HepG2 (cell line): Measurements from ENCODE around the gene PIP4K2B. TPM values are rescaled to one million over a fixed set of nuclear protein-coding genes. Genes with fewer than 3 reads are reported as not detected.
A peak's percentile ranks its signal among the peaks of the same experiment; 100 is the strongest.

Experiments
- ESRRA ChIP-seq: sonication (generic); formaldehyde crosslinking; IDR thresholded peaks from 2 replicates; pipeline ENCODE4 v1.5.1; 2020; ENCODE audit warnings: mild to moderate bottlenecking, low read depth, missing genetic modification reagents
- GZF1 ChIP-seq: sonication (generic); formaldehyde crosslinking; IDR thresholded peaks from 2 replicates; pipeline ENCODE4 v1.5.1; 2020; ENCODE audit warnings: mild to moderate bottlenecking, missing genetic modification reagents
- KDM4B ChIP-seq: sonication (generic); formaldehyde crosslinking; IDR thresholded peaks from 2 replicates; pipeline ENCODE4 v1.4.0; 2020; ENCODE audit warnings: missing genetic modification reagents
- MAFK ChIP-seq, 2 experiments: IDR thresholded peaks in 1 of 2; conservative IDR thresholded peaks in 1 of 2; 2 replicates each; pipeline ENCODE4 v1.6.1; 2011; ENCODE audit warnings: improper control_type of control experiment in 2 of 2, low read length in 2 of 2
- MTF1 ChIP-seq: sonication (generic); formaldehyde crosslinking; IDR thresholded peaks from 2 replicates; pipeline ENCODE4 v1.5.0; 2020; ENCODE audit warnings: missing genetic modification reagents
- NFRKB ChIP-seq: fragments of 450-650 bp; IDR thresholded peaks from 2 replicates; pipeline ENCODE4 v1.6.1; 2017
- NR2F6 ChIP-seq, 2 experiments: IDR thresholded peaks; 2 replicates each; pipeline ENCODE4 v1.6.1; 2016; ENCODE audit warnings: antibody characterized with exemption in 1 of 2, mild to moderate bottlenecking in 1 of 2
- SNRNP70 ChIP-seq: fragments of 200-400 bp; formaldehyde crosslinking; IDR thresholded peaks from 2 replicates; pipeline ENCODE4 v1.6.1; 2017; ENCODE audit warnings: mild to moderate bottlenecking, low read depth, low read length, moderate library complexity
- ZMYM4 ChIP-seq: sonication (generic); formaldehyde crosslinking; IDR thresholded peaks from 2 replicates; pipeline ENCODE4 v1.8.1; 2023; ENCODE audit warnings: mild to moderate bottlenecking, missing genetic modification reagents
- ZNF136 ChIP-seq: sonication (generic); formaldehyde crosslinking; IDR thresholded peaks from 2 replicates; pipeline ENCODE4 v1.8.1; 2022; ENCODE audit warnings: low read depth, mild to moderate bottlenecking, moderate library complexity, missing genetic modification reagents
- ZNF282 ChIP-seq: fragments of 450-650 bp; IDR thresholded peaks from 2 replicates; pipeline ENCODE4 v1.6.1; 2018; ENCODE audit not compliant: partially characterized antibody
- ZNF598 ChIP-seq: sonication (generic); formaldehyde crosslinking; IDR thresholded peaks from 2 replicates; pipeline ENCODE4 v1.5.1; 2020; ENCODE audit warnings: mild to moderate bottlenecking, missing genetic modification reagents, borderline replicate concordance
- ZNF850 ChIP-seq: sonication (generic); formaldehyde crosslinking; conservative IDR thresholded peaks from 2 replicates; pipeline ENCODE4 v1.9.0; 2021; ENCODE audit warnings: mild to moderate bottlenecking, missing genetic modification reagents
- ZNF883 ChIP-seq: sonication (generic); formaldehyde crosslinking; IDR thresholded peaks from 2 replicates; pipeline ENCODE4 v1.5.1; 2020; ENCODE audit warnings: mild to moderate bottlenecking, missing genetic modification reagents; ENCODE audit errors: not compliant biosample characterization
- polyA plus RNA-seq, 8 experiments: library from polyadenylated mRNA; depleted of rRNA in 3 of 8; stranded (reverse) in 7 of 8; unstranded in 1 of 8; fragments of >200 nt; fragmentation: Illumina TruSeq in 4 of 8; extraction: Trizol in 4 of 8; gene quantifications; 2 replicates each; pipeline versions ENCODE4 v1.2.1 to v1.2.3, GENCODE V29; 2011 to 2016; ENCODE audit warnings: low read depth in 4 of 8, missing spikeins in 1 of 8, mixed read lengths in 1 of 8; ENCODE audit not compliant: insufficient read depth in 1 of 8
- total RNA-seq, 5 experiments: library from RNA; depleted of rRNA; stranded (reverse); fragments of >200 nt; fragmentation: Illumina TruSeq; extraction: Trizol; gene quantifications; 2 replicates each; pipeline ENCODE4 v1.2.3, GENCODE V29; 2016; ENCODE audit warnings: low read depth in 1 of 5
- TF ChIP-seq, protein P1 (sequence below): sonication (generic); formaldehyde crosslinking; IDR thresholded peaks from 2 replicates; pipeline ENCODE4 v1.4.0; 2020; ENCODE audit warnings: missing genetic modification reagents
- TF ChIP-seq, protein P2 (sequence below): sonication (generic); formaldehyde crosslinking; IDR thresholded peaks from 2 replicates; pipeline ENCODE4 v1.5.0; 2020; ENCODE audit warnings: mild to moderate bottlenecking, missing genetic modification reagents
- TF ChIP-seq, protein P3 (sequence below): sonication (generic); formaldehyde crosslinking; IDR thresholded peaks from 2 replicates; pipeline ENCODE4 v1.4.0; 2020; ENCODE audit warnings: mild to moderate bottlenecking, missing genetic modification reagents, borderline replicate concordance
- TF ChIP-seq, protein P4 (sequence below): sonication (generic); formaldehyde crosslinking; IDR thresholded peaks from 2 replicates; pipeline ENCODE4 v1.4.0; 2020; ENCODE audit warnings: missing genetic modification reagents, mild to moderate bottlenecking, borderline replicate concordance

PIP4K2B gene
- total and polyA plus RNA-seq, 2 of the 13 experiments (the other 11 are each of a cell fraction or from before 2014, with no cell fraction given), result 20.4 to 54.0 TPM

DNA sequence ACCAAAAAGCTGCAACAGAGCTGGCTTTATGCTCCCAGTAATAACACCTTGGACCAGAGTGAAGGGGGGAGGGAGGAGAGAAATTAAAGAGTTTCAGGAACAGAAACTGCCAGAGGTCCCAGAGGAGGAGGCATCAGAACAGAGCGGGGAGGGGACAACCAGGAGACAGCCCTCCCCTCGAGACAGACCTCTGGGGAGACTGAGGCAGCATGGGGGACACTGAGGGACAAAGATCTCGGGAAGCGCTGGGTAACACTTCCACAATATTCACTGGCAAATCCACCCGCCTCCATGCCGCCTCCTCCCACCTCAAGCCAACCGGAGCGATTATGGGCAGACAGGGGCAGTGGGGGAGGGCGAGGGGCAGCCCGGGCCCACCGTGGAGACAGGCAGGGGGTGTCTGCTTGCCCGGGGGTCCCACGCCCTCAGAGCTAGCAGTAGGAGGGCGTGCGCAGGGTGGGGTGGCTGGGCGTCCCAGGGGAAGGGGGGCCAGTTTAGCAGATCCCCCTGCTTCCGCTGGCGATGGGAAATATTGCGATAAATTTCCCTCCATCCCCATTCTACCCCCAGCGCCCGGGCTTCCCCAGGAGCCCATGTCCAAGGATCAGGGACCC lies 52.4 kb downstream of the PIP4K2B start (continued):
- TF ChIP-seq ZNF850 (no peak), MTF1 (no peak), MAFK (conservative IDR thresholded peaks at IDR 0.05 in 1 of 2, IDR thresholded peaks at IDR 0.05 in 1 of 2; ENCODE audit: low read length in 2 of 2) (no peak), ZMYM4 (CRISPR knock-in tag) (no peak), NFRKB (no peak), KDM4B (0 out of 2 replicates have a peak, but pooled peaks have one; percentile 1), NR2F6 (IDR thresholded peaks at IDR 0.05) (no peak), NR2F6 (CRISPR knock-in tag; IDR thresholded peaks at IDR 0.05) (no peak), ESRRA (CRISPR knock-in tag) (no peak), SNRNP70 (no peak), ZNF282 (no peak), GZF1 (CRISPR knock-in tag) (no peak), ZNF136 (CRISPR knock-in tag) (no peak), ZNF598 (CRISPR knock-in tag) (no peak), ZNF883 (no peak)
- TF ChIP-seq, protein P1, sequence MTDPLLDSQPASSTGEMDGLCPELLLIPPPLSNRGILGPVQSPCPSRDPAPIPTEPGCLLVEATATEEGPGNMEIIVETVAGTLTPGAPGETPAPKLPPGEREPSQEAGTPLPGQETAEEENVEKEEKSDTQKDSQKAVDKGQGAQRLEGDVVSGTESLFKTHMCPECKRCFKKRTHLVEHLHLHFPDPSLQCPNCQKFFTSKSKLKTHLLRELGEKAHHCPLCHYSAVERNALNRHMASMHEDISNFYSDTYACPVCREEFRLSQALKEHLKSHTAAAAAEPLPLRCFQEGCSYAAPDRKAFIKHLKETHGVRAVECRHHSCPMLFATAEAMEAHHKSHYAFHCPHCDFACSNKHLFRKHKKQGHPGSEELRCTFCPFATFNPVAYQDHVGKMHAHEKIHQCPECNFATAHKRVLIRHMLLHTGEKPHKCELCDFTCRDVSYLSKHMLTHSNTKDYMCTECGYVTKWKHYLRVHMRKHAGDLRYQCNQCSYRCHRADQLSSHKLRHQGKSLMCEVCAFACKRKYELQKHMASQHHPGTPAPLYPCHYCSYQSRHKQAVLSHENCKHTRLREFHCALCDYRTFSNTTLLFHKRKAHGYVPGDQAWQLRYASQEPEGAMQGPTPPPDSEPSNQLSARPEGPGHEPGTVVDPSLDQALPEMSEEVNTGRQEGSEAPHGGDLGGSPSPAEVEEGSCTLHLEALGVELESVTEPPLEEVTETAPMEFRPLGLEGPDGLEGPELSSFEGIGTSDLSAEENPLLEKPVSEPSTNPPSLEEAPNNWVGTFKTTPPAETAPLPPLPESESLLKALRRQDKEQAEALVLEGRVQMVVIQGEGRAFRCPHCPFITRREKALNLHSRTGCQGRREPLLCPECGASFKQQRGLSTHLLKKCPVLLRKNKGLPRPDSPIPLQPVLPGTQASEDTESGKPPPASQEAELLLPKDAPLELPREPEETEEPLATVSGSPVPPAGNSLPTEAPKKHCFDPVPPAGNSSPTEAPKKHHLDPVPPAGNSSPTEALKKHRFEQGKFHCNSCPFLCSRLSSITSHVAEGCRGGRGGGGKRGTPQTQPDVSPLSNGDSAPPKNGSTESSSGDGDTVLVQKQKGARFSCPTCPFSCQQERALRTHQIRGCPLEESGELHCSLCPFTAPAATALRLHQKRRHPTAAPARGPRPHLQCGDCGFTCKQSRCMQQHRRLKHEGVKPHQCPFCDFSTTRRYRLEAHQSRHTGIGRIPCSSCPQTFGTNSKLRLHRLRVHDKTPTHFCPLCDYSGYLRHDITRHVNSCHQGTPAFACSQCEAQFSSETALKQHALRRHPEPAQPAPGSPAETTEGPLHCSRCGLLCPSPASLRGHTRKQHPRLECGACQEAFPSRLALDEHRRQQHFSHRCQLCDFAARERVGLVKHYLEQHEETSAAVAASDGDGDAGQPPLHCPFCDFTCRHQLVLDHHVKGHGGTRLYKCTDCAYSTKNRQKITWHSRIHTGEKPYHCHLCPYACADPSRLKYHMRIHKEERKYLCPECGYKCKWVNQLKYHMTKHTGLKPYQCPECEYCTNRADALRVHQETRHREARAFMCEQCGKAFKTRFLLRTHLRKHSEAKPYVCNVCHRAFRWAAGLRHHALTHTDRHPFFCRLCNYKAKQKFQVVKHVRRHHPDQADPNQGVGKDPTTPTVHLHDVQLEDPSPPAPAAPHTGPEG (CRISPR knock-in tag), result no peak
- TF ChIP-seq, protein P2, sequence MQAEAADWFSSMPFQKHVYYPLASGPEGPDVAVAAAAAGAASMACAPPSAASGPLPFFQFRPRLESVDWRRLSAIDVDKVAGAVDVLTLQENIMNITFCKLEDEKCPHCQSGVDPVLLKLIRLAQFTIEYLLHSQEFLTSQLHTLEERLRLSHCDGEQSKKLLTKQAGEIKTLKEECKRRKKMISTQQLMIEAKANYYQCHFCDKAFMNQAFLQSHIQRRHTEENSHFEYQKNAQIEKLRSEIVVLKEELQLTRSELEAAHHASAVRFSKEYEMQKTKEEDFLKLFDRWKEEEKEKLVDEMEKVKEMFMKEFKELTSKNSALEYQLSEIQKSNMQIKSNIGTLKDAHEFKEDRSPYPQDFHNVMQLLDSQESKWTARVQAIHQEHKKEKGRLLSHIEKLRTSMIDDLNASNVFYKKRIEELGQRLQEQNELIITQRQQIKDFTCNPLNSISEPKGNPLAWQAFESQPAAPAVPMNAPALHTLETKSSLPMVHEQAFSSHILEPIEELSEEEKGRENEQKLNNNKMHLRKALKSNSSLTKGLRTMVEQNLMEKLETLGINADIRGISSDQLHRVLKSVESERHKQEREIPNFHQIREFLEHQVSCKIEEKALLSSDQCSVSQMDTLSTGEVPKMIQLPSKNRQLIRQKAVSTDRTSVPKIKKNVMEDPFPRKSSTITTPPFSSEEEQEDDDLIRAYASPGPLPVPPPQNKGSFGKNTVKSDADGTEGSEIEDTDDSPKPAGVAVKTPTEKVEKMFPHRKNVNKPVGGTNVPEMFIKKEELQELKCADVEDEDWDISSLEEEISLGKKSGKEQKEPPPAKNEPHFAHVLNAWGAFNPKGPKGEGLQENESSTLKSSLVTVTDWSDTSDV (CRISPR knock-in tag), result no peak
- TF ChIP-seq, protein P3, sequence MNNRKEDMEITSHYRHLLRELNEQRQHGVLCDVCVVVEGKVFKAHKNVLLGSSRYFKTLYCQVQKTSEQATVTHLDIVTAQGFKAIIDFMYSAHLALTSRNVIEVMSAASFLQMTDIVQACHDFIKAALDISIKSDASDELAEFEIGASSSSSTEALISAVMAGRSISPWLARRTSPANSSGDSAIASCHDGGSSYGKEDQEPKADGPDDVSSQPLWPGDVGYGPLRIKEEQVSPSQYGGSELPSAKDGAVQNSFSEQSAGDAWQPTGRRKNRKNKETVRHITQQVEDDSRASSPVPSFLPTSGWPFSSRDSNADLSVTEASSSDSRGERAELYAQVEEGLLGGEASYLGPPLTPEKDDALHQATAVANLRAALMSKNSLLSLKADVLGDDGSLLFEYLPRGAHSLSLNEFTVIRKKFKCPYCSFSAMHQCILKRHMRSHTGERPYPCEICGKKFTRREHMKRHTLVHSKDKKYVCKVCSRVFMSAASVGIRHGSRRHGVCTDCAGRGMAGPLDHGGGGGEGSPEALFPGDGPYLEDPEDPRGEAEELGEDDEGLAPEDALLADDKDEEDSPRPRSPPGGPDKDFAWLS, result no peak
- TF ChIP-seq, protein P4, sequence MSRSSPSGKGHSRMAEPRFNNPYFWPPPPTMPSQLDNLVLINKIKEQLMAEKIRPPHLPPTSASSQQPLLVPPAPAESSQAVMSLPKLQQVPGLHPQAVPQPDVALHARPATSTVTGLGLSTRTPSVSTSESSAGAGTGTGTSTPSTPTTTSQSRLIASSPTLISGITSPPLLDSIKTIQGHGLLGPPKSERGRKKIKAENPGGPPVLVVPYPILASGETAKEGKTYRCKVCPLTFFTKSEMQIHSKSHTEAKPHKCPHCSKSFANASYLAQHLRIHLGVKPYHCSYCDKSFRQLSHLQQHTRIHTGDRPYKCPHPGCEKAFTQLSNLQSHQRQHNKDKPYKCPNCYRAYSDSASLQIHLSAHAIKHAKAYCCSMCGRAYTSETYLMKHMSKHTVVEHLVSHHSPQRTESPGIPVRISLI, result no peak
